Loucy (cell line): ENCODE measurements around the gene ALS2CL.

Experiments
- H2AFZ ChIP-seq: fragments of 200-600 bp; sonication (generic); 2 replicates; pipeline ENCODE4 v1.6.0; 2016; ENCODE audit warnings: antibody characterized with exemption, mild to moderate bottlenecking, low read length, moderate library complexity
- H3F3A ChIP-seq: fragments of 200-600 bp; 2 replicates; pipeline ENCODE4 v1.6.0; 2016; ENCODE audit warnings: antibody characterized with exemption, low read depth, mild to moderate bottlenecking
- H3K27me3 ChIP-seq: fragments of 200-600 bp; sonication (generic); 2 replicates; pipeline ENCODE4 v1.6.1; 2014; ENCODE audit warnings: low read length, mild to moderate bottlenecking; ENCODE audit not compliant: insufficient read depth, poor library complexity, severe bottlenecking
- H3K36me3 ChIP-seq: fragments of 200-600 bp; sonication (generic); 2 replicates; pipeline ENCODE4 v1.6.1; 2016; ENCODE audit warnings: low read length; ENCODE audit not compliant: insufficient read depth
- H3K4me1 ChIP-seq: fragments of 200-600 bp; sonication (generic); 2 replicates; pipeline ENCODE4 v1.5.1; 2014; ENCODE audit warnings: low read length, mild to moderate bottlenecking; ENCODE audit not compliant: insufficient read depth, poor library complexity, severe bottlenecking
- H3K4me2 ChIP-seq: fragments of 200-600 bp; sonication (generic); 2 replicates; pipeline ENCODE4 v1.6.0; 2014; ENCODE audit warnings: antibody characterized with exemption, low read length, low read depth, mild to moderate bottlenecking; ENCODE audit not compliant: poor library complexity, severe bottlenecking
- H3K4me3 ChIP-seq: fragments of 200-600 bp; sonication (generic); 2 replicates; pipeline ENCODE4 v1.5.1; 2014; ENCODE audit warnings: low read length, mild to moderate bottlenecking, mixed read lengths; ENCODE audit not compliant: poor library complexity, severe bottlenecking
- H3K79me2 ChIP-seq: fragments of 200-600 bp; sonication (generic); 2 replicates; pipeline ENCODE4 v1.6.1; 2014; ENCODE audit warnings: low read length; ENCODE audit not compliant: insufficient read depth
- H3K9ac ChIP-seq: fragments of 200-600 bp; sonication (generic); 2 replicates; pipeline ENCODE4 v1.6.0; 2014; ENCODE audit warnings: mild to moderate bottlenecking, low read depth, low read length, moderate library complexity; ENCODE audit not compliant: poor library complexity, severe bottlenecking
- H3K9me2 ChIP-seq: fragments of 200-600 bp; sonication (generic); replicated peaks from 2 replicates; pipeline ENCODE4 v1.6.1; 2016; ENCODE audit warnings: low read depth, low read length, mixed read lengths
- H3K9me3 ChIP-seq: fragments of 200-600 bp; sonication (generic); 2 replicates; pipeline ENCODE4 v1.6.1; 2014; ENCODE audit warnings: mild to moderate bottlenecking, antibody characterized with exemption, low read length, low read depth; ENCODE audit not compliant: insufficient read depth
- H4K20me1 ChIP-seq: fragments of 200-600 bp; sonication (generic); 2 replicates; pipeline ENCODE4 v1.6.0; 2014; ENCODE audit warnings: antibody characterized with exemption, low read length, mild to moderate bottlenecking; ENCODE audit not compliant: insufficient read depth, poor library complexity, severe bottlenecking
- EZH2phosphoT487 ChIP-seq: fragments of 200-600 bp; IDR thresholded peaks from 2 replicates; pipeline ENCODE4 v1.6.1; 2018; ENCODE audit warnings: antibody characterized with exemption, mild to moderate bottlenecking, moderate library complexity, borderline replicate concordance
- TF ChIP-seq, protein P1 (sequence below): fragments of 200-600 bp; sonication (generic); conservative IDR thresholded peaks from 2 replicates; pipeline ENCODE4 v1.5.1; 2014; ENCODE audit warnings: mild to moderate bottlenecking, antibody characterized with exemption, low read length

Gene ALS2CL

DNA sequence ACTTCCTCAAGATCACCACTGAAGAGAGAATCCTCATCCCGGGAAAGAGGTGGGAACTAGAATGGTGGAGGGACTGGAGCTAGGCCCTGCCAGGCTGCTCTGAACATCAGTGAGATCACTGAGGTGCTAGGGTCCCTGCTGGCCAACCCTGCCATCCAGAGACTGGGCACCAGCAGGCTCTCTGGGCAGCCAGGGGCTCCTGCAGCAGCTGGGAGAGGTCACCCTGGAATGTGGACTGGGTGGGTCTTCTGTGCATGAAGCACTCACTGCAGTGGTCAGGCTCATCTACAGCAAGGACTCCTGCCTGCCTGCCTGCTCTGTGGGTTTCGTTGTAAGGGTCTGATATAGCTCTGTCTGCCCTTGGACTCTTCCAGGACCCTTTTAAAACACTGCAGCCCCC lies 24.9 kb downstream of the ALS2CL start:
- Histone ChIP-seq H3K4me2 (no peak overlapping the region), H2AFZ (no peak overlapping the region), H3K79me2 (no peaks in the 10 kb centered on the region), H3K9me2 (no peaks in the 10 kb centered on the region), H3K9ac (no peak overlapping the region), H3F3A (no peaks in the 10 kb centered on the region), H3K4me1 (no peaks in the 10 kb centered on the region), H4K20me1 (no peaks in the 10 kb centered on the region), H3K9me3 (no peaks in the 10 kb centered on the region), H3K27me3 (no peaks in the 10 kb centered on the region), H3K4me3 (no peak overlapping the region), H3K36me3 (no peaks in the 10 kb centered on the region)
- TF ChIP-seq, protein P1, sequence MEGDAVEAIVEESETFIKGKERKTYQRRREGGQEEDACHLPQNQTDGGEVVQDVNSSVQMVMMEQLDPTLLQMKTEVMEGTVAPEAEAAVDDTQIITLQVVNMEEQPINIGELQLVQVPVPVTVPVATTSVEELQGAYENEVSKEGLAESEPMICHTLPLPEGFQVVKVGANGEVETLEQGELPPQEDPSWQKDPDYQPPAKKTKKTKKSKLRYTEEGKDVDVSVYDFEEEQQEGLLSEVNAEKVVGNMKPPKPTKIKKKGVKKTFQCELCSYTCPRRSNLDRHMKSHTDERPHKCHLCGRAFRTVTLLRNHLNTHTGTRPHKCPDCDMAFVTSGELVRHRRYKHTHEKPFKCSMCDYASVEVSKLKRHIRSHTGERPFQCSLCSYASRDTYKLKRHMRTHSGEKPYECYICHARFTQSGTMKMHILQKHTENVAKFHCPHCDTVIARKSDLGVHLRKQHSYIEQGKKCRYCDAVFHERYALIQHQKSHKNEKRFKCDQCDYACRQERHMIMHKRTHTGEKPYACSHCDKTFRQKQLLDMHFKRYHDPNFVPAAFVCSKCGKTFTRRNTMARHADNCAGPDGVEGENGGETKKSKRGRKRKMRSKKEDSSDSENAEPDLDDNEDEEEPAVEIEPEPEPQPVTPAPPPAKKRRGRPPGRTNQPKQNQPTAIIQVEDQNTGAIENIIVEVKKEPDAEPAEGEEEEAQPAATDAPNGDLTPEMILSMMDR, result no peak
- TF ChIP-seq EZH2phosphoT487, result no peak

DNA sequence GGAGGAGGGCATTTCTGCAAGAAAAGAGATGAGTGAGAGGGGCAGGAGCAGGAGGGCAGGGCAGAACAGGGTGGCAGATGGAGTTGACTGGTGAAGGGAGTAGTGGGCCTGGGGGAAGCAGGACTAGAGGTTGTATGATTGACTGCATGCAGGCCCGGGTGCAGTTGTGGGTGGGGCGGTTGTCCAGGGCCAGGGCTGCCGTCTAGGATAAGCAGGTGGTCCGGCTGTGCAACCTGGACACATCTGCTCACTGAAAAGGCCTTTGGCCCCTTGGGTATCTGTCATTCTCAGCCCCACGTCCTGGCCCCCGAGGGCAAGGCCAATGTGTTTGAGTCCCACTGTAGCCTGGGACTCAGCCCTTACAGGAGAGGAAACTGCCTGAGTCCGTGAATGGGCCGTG lies 25.4 kb downstream of the ALS2CL start:
- Histone ChIP-seq H4K20me1 (no peaks in the 10 kb centered on the region), H2AFZ (no peak overlapping the region), H3K36me3 (no peaks in the 10 kb centered on the region), H3K4me2 (no peak overlapping the region), H3K4me1 (no peaks in the 10 kb centered on the region), H3K9ac (no peak overlapping the region), H3K4me3 (no peak overlapping the region), H3K9me3 (no peaks in the 10 kb centered on the region), H3K79me2 (no peaks in the 10 kb centered on the region), H3F3A (no peaks in the 10 kb centered on the region), H3K9me2 (no peaks in the 10 kb centered on the region), H3K27me3 (no peaks in the 10 kb centered on the region)
- TF ChIP-seq EZH2phosphoT487, result no peak
- TF ChIP-seq, protein P1, result no peak

DNA sequence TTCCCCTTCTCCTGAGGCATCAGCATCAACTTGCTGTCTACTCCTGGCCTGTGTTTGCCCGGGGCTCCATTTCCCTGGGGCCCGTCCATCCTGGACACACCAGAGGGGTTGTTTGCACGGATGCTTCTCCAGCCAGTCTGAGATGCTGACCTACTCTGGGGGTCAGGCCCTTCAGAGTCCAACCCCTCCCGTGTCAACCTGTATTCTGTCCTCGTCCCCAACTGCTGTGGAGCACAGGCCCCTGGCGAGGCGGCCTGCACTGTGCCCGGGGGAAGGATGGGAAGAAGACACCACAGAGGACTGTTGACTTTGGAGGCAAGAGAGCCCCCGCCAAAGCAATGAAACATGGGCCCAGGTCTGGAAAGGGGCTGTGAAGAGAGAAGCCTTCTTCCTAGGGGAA lies 25.8 kb downstream of the ALS2CL start:
- H3K4me2 ChIP-seq, result no peak overlapping the region
- H3F3A ChIP-seq, result no peaks in the 10 kb centered on the region
- H3K36me3 ChIP-seq, result no peaks in the 10 kb centered on the region
- H3K9ac ChIP-seq, result no peak overlapping the region
- H4K20me1 ChIP-seq, result no peaks in the 10 kb centered on the region
- H3K9me3 ChIP-seq, result no peaks in the 10 kb centered on the region
- H3K9me2 ChIP-seq, result no peaks in the 10 kb centered on the region
- no peaks in the 10 kb centered on the region for H3K79me2 ChIP-seq
- H3K4me1 ChIP-seq, result no peaks in the 10 kb centered on the region
- H3K27me3 ChIP-seq, result no peaks in the 10 kb centered on the region
- no peak overlapping the region for H3K4me3 ChIP-seq
- TF ChIP-seq EZH2phosphoT487, result no peak
- TF ChIP-seq, protein P1, result no peak
- H2AFZ ChIP-seq, result no peak overlapping the region
